Transverse colon (tissue), 4 donors: Measurements from ENCODE around the gene PPP6R3. TPM values are rescaled to one million over a fixed set of nuclear protein-coding genes. Genes with fewer than 3 reads are reported as not detected.

ENCODE experiments used
- DNase-seq: peaks from one replicate; pipeline ENCODE4 v3.0.0-alpha.2; 2019
- H3K27ac ChIP-seq, 4 donors: fragments of 200-600 bp; sonication (generic); 2 replicates each; pipeline ENCODE4 v1.5.1; 2016 to 2018; ENCODE audit warnings: inconsistent platforms in 4 of 4
- H3K27me3 ChIP-seq: fragments of 200-600 bp; sonication (generic); 2 replicates; pipeline ENCODE4 v1.5.1; 2017; ENCODE audit warnings: inconsistent platforms
- H3K36me3 ChIP-seq, 4 donors: fragments of 200-600 bp; sonication (generic); 2 replicates each; pipeline ENCODE4 v1.5.1; 2017 to 2019; ENCODE audit warnings: inconsistent platforms in 4 of 4
- H3K4me1 ChIP-seq, 4 donors: fragments of 200-600 bp; sonication (generic); 2 replicates each; pipeline ENCODE4 v1.5.1; 2017 to 2020; ENCODE audit warnings: inconsistent platforms in 4 of 4
- H3K4me3 ChIP-seq, 4 donors: fragments of 200-600 bp; sonication (generic); 1 replicate in 1 of 4; 2 replicates in 3 of 4; pipeline versions ENCODE4 v1.5.1 to v1.6.1; 2017 to 2019; ENCODE audit warnings: inconsistent platforms in 4 of 4
- H3K9me3 ChIP-seq, 2 donors: fragments of 200-600 bp; sonication (generic); 2 replicates each; pipeline ENCODE4 v1.5.1; 2017 to 2019; ENCODE audit warnings: inconsistent platforms in 2 of 2
- CTCF ChIP-seq, 5 experiments: fragments of 200-600 bp in 3 of 5; fragments of 450-650 bp in 2 of 5; sonication (generic) in 3 of 5; IDR thresholded peaks; 1 replicate in 2 of 5; 2 replicates in 3 of 5; pipeline ENCODE4 v1.5.1; 2016 to 2017; ENCODE audit warnings: antibody characterized with exemption in 5 of 5, inconsistent platforms in 3 of 5, mild to moderate bottlenecking in 2 of 5, moderate library complexity in 1 of 5
- EP300 ChIP-seq: sonication (generic); formaldehyde crosslinking; IDR thresholded peaks from one replicate; pipeline ENCODE4 v1.6.1; 2017; ENCODE audit warnings: antibody characterized with exemption, low read depth
- POLR2A ChIP-seq: fragments of 450-650 bp; IDR thresholded peaks from one replicate; pipeline ENCODE4 v1.6.1; 2016; ENCODE audit warnings: antibody characterized with exemption, mild to moderate bottlenecking, moderate library complexity
- POLR2AphosphoS5 ChIP-seq, 3 donors: sonication (generic); formaldehyde crosslinking; IDR thresholded peaks; one replicate each; pipeline ENCODE4 v1.6.1; 2016; ENCODE audit warnings: antibody characterized with exemption in 3 of 3
- WGBS, 2 donors: methylation state at CpG; one replicate each; pipeline ENCODE4 v1.1.5; 2018; ENCODE audit warnings: low coverage in 1 of 2; 5-methylcytosine and 5-hydroxymethylcytosine counted together
- in situ Hi-C, 4 donors: fragments of 200-750 bp; cut with MboI; loops; one replicate each; pipeline versions ENCODE4 v1.15.0 to v1.15.1; 2017; ENCODE audit warnings: low sequenced_read_pairs in 3 of 4, low pct_ligation_motif_present in 1 of 4, low pct_unique_long_range_greater_than_20kb in 1 of 4
- intact Hi-C: fragments of 100-400 bp; cut with DNase I; formaldehyde crosslinking; loops from one replicate; pipeline ENCODE4 v1.15.1; 2023; ENCODE audit warnings: low total_unique reads
- total RNA-seq, 4 donors: library from RNA; depleted of rRNA; stranded (reverse); fragments of >200 nt; gene quantifications; one replicate each; pipeline ENCODE4 v1.1.0, GENCODE V29; 2016

Gene PPP6R3
- total RNA-seq, 4 donors from 2014 or later, result 89.8 to 158 (median 117) TPM

- H3K27ac ChIP-seq, result no peak overlapping the region
- H3K4me3 ChIP-seq, result no peak overlapping the region
- WGBS, 2 donors, result 82 to 94% methylated on average over 1 of the region's 1 CpG
- DNase-seq, result no peak
- TF ChIP-seq CTCF (IDR thresholded peaks at IDR 0.05), result no peak
- no peak for TF ChIP-seq POLR2AphosphoS5 (IDR thresholded peaks at IDR 0.05)
- TF ChIP-seq EP300, result no peak
- TF ChIP-seq POLR2A, result no peak
- no peaks in the 10 kb centered on the region for H3K9me3 ChIP-seq
- in situ Hi-C loops (no loop called here), intact Hi-C loops (no loop called here)
- H3K36me3 ChIP-seq, result peaks cover 0 to 69% (median 15%) of the 10 kb centered on the region in 4 donors
- H3K4me1 ChIP-seq, result no peaks in the 10 kb centered on the region
- H3K27me3 ChIP-seq, result no peaks in the 10 kb centered on the region
Observed at GRCh38 chr11:68570691-68571090, 110.1 kb downstream of the PPP6R3 start.

GRCh38 chr11:68574308-68574707 is 113.8 kb downstream of the PPP6R3 start:
- Histone ChIP-seq H3K9me3 (no peaks in the 10 kb centered on the region), H3K27ac (no peak overlapping the region), H3K4me1 (no peaks in the 10 kb centered on the region), H3K27me3 (no peaks in the 10 kb centered on the region), H3K4me3 (no peak overlapping the region), H3K36me3 (peaks cover 0 to 69% (median 20%) of the 10 kb centered on the region in 4 donors)
- in situ Hi-C loops (no loop called here), intact Hi-C loops (no loop called here)
- TF ChIP-seq EP300, result no peak
- TF ChIP-seq CTCF (IDR thresholded peaks at IDR 0.05), result no peak
- no peak for TF ChIP-seq POLR2AphosphoS5 (IDR thresholded peaks at IDR 0.05)
- no peak for TF ChIP-seq POLR2A
- 97 to 100% methylated on average over 1 of the region's 1 CpG for WGBS, 2 donors
- DNase-seq, result no peak

GRCh38 chr11:68575025-68575665 is 114.6 kb downstream of the PPP6R3 start:
- WGBS, 2 donors, result 75 to 86% methylated on average over 4 of the region's 4 CpGs
- TF ChIP-seq POLR2AphosphoS5 (IDR thresholded peaks at IDR 0.05), result no peak
- no peak for TF ChIP-seq POLR2A
- TF ChIP-seq CTCF (IDR thresholded peaks at IDR 0.05), result no peak
- TF ChIP-seq EP300, result no peak
- in situ Hi-C loops (no loop called here), intact Hi-C loops (no loop called here)
- Histone ChIP-seq H3K27ac (no peak overlapping the region), H3K4me1 (no peaks in the 10 kb centered on the region), H3K27me3 (no peaks in the 10 kb centered on the region), H3K36me3 (peaks cover 0 to 60% (median 17%) of the 10 kb centered on the region in 4 donors), H3K4me3 (no peak overlapping the region), H3K9me3 (no peaks in the 10 kb centered on the region)
- DNase-seq, result no peak

GRCh38 chr11:68579455-68579854 is 118.9 kb downstream of the PPP6R3 start:
- H3K36me3 ChIP-seq, result peaks cover 0 to 27% (median 9%) of the 10 kb centered on the region in 4 donors
- peaks cover 0 to 5% (median 0%) of the 10 kb centered on the region in 4 donors for H3K4me1 ChIP-seq
- TF ChIP-seq POLR2A (no peak), POLR2AphosphoS5 (IDR thresholded peaks at IDR 0.05) (no peak), EP300 (no peak), CTCF (IDR thresholded peaks at IDR 0.05) (no peak)
- no peak for DNase-seq
- intact Hi-C loops (no loop called here), in situ Hi-C loops (no loop called here)
- no peaks in the 10 kb centered on the region for H3K27me3 ChIP-seq
- no peak overlapping the region for H3K27ac ChIP-seq
- no peak overlapping the region for H3K4me3 ChIP-seq
- H3K9me3 ChIP-seq, result no peaks in the 10 kb centered on the region
- 83 to 86% methylated on average over 2 to 5 of the region's 5 CpGs for WGBS, 2 donors
